GM19193 (cell line): Measurements from ENCODE around the gene MACROD2.

ENCODE experiments used
- POLR2A ChIP-seq: IDR thresholded peaks from 4 replicates; pipeline ENCODE4 v1.6.1; 2011; ENCODE audit not compliant: insufficient read depth, insufficient read length; ENCODE audit errors: extremely low read depth

The MACROD2 gene

GRCh38 chr20:15673206-15673605 lies 1677.9 kb downstream of the MACROD2 start:
- TF ChIP-seq POLR2A: no peak

- no peak for TF ChIP-seq POLR2A
Measured at GRCh38 chr20:15674253-15675060, 1679.1 kb downstream of the MACROD2 start.

- no peak for TF ChIP-seq POLR2A
Measured at GRCh38 chr20:15675061-15675514, 1679.8 kb downstream of the MACROD2 start.

- TF ChIP-seq POLR2A: no peak
Measured at GRCh38 chr20:15675813-15676484, 1680.6 kb downstream of the MACROD2 start.

GRCh38 chr20:15676815-15677214 lies 1681.5 kb downstream of the MACROD2 start:
- no peak for TF ChIP-seq POLR2A

GRCh38 chr20:15682690-15683089 lies 1687.4 kb downstream of the MACROD2 start:
- no peak for TF ChIP-seq POLR2A

- TF ChIP-seq POLR2A: no peak
Measured at GRCh38 chr20:15692570-15692969, 1697.3 kb downstream of the MACROD2 start.

GRCh38 chr20:15699431-15700146 lies 1704.3 kb downstream of the MACROD2 start:
- no peak for TF ChIP-seq POLR2A

GRCh38 chr20:15700147-15700765 lies 1704.9 kb downstream of the MACROD2 start:
- no peak for TF ChIP-seq POLR2A

- TF ChIP-seq POLR2A: no peak
Measured at GRCh38 chr20:15702161-15702560, 1706.8 kb downstream of the MACROD2 start.

GRCh38 chr20:15703171-15703911 lies 1708.0 kb downstream of the MACROD2 start:
- no peak for TF ChIP-seq POLR2A

GRCh38 chr20:15705975-15706374 lies 1710.7 kb downstream of the MACROD2 start:
- TF ChIP-seq POLR2A: no peak

GRCh38 chr20:15706719-15707118 lies 1711.4 kb downstream of the MACROD2 start:
- TF ChIP-seq POLR2A: no peak

GRCh38 chr20:15708984-15709598 lies 1713.8 kb downstream of the MACROD2 start:
- TF ChIP-seq POLR2A: no peak
